HEK293 (cell line): ENCODE measurements around the gene CRTAP.

Source experiments
- CTCF ChIA-PET: fragments of 350-600 bp; formaldehyde crosslinking; extraction: SDS; loops from one replicate; lab custom pipeline; 2021; ENCODE audit warnings: antibody characterized with exemption; lab: Yijun Ruan, JAX
- POLR2A ChIA-PET: fragments of 300-600 bp; formaldehyde crosslinking; extraction: SDS; loops from one replicate; lab custom pipeline; 2020; ENCODE audit warnings: antibody characterized with exemption, inconsistent platforms; lab: Yijun Ruan, JAX
- H3K27ac ChIP-seq: fragments of 200-500 bp; sonication (Bioruptor generic); 2 replicates; pipeline ENCODE4 v1.5.1; 2014; ENCODE audit warnings: low read depth, low read length, control low read depth, inconsistent platforms; ENCODE audit errors: extremely low read depth
- H3K36me3 ChIP-seq, 2 experiments: fragments of 200-500 bp in 1 of 2; sonication (Bioruptor generic) in 1 of 2; 1 replicate in 1 of 2; 2 replicates in 1 of 2; pipeline ENCODE4 v1.5.1; 2014 to 2017; ENCODE audit warnings: inconsistent platforms in 2 of 2, low read length in 2 of 2; ENCODE audit not compliant: control insufficient read depth in 2 of 2, insufficient read depth in 1 of 2
- H3K4me1 ChIP-seq: fragments of 200-500 bp; sonication (Bioruptor generic); 2 replicates; pipeline ENCODE4 v1.5.1; 2014; ENCODE audit warnings: mild to moderate bottlenecking, low read length, inconsistent platforms; ENCODE audit not compliant: control insufficient read depth, insufficient read depth
- H3K4me3 ChIP-seq: 2 replicates; pipeline ENCODE4 v1.5.1; 2011; ENCODE audit warnings: low read depth, mild to moderate bottlenecking, control low read depth, low read length, moderate library complexity
- H3K9me3 ChIP-seq: fragments of 200-500 bp; sonication (Bioruptor generic); 2 replicates; pipeline ENCODE4 v1.5.1; 2014; ENCODE audit warnings: low read depth, low read length, inconsistent platforms; ENCODE audit not compliant: control insufficient read depth, insufficient read depth
- BCL11A ChIP-seq: fragments of 450-650 bp; formaldehyde crosslinking; IDR thresholded peaks from 2 replicates; pipeline ENCODE4 v1.5.1; 2016; ENCODE audit warnings: low read depth, missing biosample characterization, missing genetic modification characterization
- TRIM28 ChIP-seq: IDR thresholded peaks from 2 replicates; pipeline ENCODE4 v1.6.1; 2011; ENCODE audit warnings: low read length, control low read depth, borderline replicate concordance
- ZBTB1 ChIP-seq: fragments of 450-650 bp; formaldehyde crosslinking; IDR thresholded peaks from 2 replicates; pipeline ENCODE4 v1.5.1; 2016; ENCODE audit warnings: missing biosample characterization, missing genetic modification characterization
- ZBTB20 ChIP-seq: fragments of 450-650 bp; formaldehyde crosslinking; IDR thresholded peaks from 2 replicates; pipeline ENCODE4 v1.5.1; 2016; ENCODE audit warnings: missing biosample characterization, missing genetic modification characterization
- ZBTB21 ChIP-seq: fragments of 450-650 bp; formaldehyde crosslinking; IDR thresholded peaks from 2 replicates; pipeline ENCODE4 v1.5.1; 2017; ENCODE audit warnings: missing biosample characterization, missing genetic modification characterization
- ZNF121 ChIP-seq: fragments of 450-650 bp; formaldehyde crosslinking; IDR thresholded peaks from 2 replicates; pipeline ENCODE4 v1.5.1; 2016; ENCODE audit warnings: missing biosample characterization, missing genetic modification characterization
- ZNF302 ChIP-seq: fragments of 450-650 bp; formaldehyde crosslinking; IDR thresholded peaks from 2 replicates; pipeline ENCODE4 v1.5.1; 2016; ENCODE audit warnings: missing biosample characterization, missing genetic modification characterization, low read depth
- ZNF37A ChIP-seq: fragments of 450-650 bp; IDR thresholded peaks from 2 replicates; pipeline ENCODE4 v1.5.1; 2018; ENCODE audit warnings: missing biosample characterization, missing genetic modification characterization
- ZNF521 ChIP-seq: fragments of 450-650 bp; formaldehyde crosslinking; IDR thresholded peaks from 2 replicates; pipeline ENCODE4 v1.5.1; 2017; ENCODE audit warnings: missing biosample characterization, mild to moderate bottlenecking, missing genetic modification characterization
- ZNF530 ChIP-seq: fragments of 450-650 bp; formaldehyde crosslinking; IDR thresholded peaks from 2 replicates; pipeline ENCODE4 v1.5.1; 2016; ENCODE audit warnings: low read depth, missing biosample characterization, missing genetic modification characterization
- ZNF558 ChIP-seq: fragments of 450-650 bp; formaldehyde crosslinking; IDR thresholded peaks from 2 replicates; pipeline ENCODE4 v1.5.1; 2016; ENCODE audit warnings: missing biosample characterization, missing genetic modification characterization
- ZNF624 ChIP-seq: fragments of 450-650 bp; formaldehyde crosslinking; IDR thresholded peaks from 2 replicates; pipeline ENCODE4 v1.5.1; 2017; ENCODE audit warnings: missing biosample characterization, missing genetic modification characterization
- ZNF777 ChIP-seq: fragments of 450-650 bp; formaldehyde crosslinking; IDR thresholded peaks from 2 replicates; pipeline ENCODE4 v1.5.1; 2017; ENCODE audit warnings: missing biosample characterization, missing genetic modification characterization, borderline replicate concordance
- TF ChIP-seq, protein P1 (sequence below): fragments of 450-650 bp; formaldehyde crosslinking; IDR thresholded peaks from 2 replicates; pipeline ENCODE4; 2016; ENCODE audit warnings: missing biosample characterization, missing genetic modification characterization
- TF ChIP-seq, protein P2 (sequence below): fragments of 450-650 bp; formaldehyde crosslinking; IDR thresholded peaks from 2 replicates; pipeline ENCODE4 v1.5.1; 2017; ENCODE audit warnings: missing biosample characterization, missing genetic modification characterization
- TF ChIP-seq, protein P3 (sequence below): fragments of 450-650 bp; formaldehyde crosslinking; IDR thresholded peaks from 2 replicates; pipeline ENCODE4 v1.5.1; 2016; ENCODE audit warnings: missing biosample characterization, missing genetic modification characterization, borderline replicate concordance
- TF ChIP-seq, protein P4 (sequence below): fragments of 450-650 bp; formaldehyde crosslinking; IDR thresholded peaks from 2 replicates; pipeline ENCODE4 v1.5.1; 2016; ENCODE audit warnings: missing biosample characterization, missing genetic modification characterization
- TF ChIP-seq, protein P5 (sequence below): fragments of 450-650 bp; formaldehyde crosslinking; IDR thresholded peaks from 2 replicates; pipeline ENCODE4 v1.5.1; 2016; ENCODE audit warnings: missing biosample characterization, missing genetic modification characterization
- TF ChIP-seq, protein P6 (sequence below): fragments of 450-650 bp; formaldehyde crosslinking; IDR thresholded peaks from 2 replicates; pipeline ENCODE4 v1.5.1; 2016; ENCODE audit warnings: missing biosample characterization, missing genetic modification characterization

The CRTAP gene

DNA sequence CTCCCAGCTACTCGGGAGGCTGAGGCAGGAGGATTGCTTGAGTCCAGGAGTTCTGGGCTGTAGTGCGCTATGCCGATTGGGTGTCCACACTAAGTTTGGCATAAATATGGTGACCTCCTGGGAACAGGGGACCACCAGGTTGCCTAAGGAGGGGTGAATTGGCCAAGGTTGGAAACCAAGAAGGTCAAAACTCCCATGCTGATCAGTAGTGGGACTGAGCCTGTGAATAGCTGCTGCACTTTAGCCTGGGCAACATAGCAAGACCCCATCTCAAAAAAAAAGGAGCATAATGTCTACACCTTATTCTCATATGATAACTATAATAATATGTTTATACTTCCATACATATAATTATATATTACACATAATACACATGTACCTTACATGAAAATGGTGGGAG lies 10.8 kb upstream of the CRTAP start:
- H3K4me1 ChIP-seq = no peaks in the 10 kb centered on the region
- H3K27ac ChIP-seq = no peak overlapping the region
- ChIA-PET POLR2A (no interaction called here), CTCF (no interaction called here)
- no peaks in the 10 kb centered on the region for H3K36me3 ChIP-seq
- no peaks in the 10 kb centered on the region for H3K9me3 ChIP-seq
- TF ChIP-seq TRIM28 = no peak
- peak; percentile 63; the same call in 1 of the 2 replicates for TF ChIP-seq ZNF121 (tag by site-specific recombination)
- H3K4me3 ChIP-seq = no peak overlapping the region

DNA sequence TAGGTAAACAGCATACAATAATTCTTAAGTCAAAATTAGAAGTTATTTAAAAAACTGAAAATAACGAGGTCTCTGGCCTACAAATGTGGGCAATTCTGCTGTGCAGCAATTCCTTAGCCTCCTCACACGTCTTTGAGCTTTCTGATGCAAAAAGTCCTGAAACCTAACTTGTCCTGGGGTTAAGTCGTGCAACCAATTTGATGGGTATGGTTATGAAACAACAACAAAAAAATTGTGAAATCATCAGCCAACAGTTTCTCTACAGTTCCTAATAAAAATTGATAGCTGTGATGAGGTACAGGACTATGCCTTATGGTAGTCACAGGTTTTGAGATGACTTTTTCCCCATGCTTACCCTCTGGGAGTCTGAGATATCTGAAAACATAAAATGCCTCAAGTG lies 10.3 kb upstream of the CRTAP start:
- H3K4me1 ChIP-seq = no peaks in the 10 kb centered on the region
- no peaks in the 10 kb centered on the region for H3K36me3 ChIP-seq
- TF ChIP-seq, protein P1, sequence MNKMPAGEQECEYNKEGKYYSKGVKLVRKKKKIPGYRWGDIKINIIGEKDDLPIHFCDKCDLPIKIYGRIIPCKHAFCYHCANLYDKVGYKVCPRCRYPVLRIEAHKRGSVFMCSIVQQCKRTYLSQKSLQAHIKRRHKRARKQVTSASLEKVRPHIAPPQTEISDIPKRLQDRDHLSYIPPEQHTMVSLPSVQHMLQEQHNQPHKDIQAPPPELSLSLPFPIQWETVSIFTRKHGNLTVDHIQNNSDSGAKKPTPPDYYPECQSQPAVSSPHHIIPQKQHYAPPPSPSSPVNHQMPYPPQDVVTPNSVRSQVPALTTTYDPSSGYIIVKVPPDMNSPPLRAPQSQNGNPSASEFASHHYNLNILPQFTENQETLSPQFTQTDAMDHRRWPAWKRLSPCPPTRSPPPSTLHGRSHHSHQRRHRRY (tag by site-specific recombination) = no peak
- no peak for TF ChIP-seq ZBTB20 (tag by site-specific recombination)
- TF ChIP-seq, protein P2, sequence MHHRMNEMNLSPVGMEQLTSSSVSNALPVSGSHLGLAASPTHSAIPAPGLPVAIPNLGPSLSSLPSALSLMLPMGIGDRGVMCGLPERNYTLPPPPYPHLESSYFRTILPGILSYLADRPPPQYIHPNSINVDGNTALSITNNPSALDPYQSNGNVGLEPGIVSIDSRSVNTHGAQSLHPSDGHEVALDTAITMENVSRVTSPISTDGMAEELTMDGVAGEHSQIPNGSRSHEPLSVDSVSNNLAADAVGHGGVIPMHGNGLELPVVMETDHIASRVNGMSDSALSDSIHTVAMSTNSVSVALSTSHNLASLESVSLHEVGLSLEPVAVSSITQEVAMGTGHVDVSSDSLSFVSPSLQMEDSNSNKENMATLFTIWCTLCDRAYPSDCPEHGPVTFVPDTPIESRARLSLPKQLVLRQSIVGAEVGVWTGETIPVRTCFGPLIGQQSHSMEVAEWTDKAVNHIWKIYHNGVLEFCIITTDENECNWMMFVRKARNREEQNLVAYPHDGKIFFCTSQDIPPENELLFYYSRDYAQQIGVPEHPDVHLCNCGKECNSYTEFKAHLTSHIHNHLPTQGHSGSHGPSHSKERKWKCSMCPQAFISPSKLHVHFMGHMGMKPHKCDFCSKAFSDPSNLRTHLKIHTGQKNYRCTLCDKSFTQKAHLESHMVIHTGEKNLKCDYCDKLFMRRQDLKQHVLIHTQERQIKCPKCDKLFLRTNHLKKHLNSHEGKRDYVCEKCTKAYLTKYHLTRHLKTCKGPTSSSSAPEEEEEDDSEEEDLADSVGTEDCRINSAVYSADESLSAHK = no peak
- no peak for TF ChIP-seq ZNF521 (tag by site-specific recombination)
- no peak for TF ChIP-seq ZNF558 (tag by site-specific recombination)
- no peak for TF ChIP-seq ZBTB1 (tag by site-specific recombination)
- TF ChIP-seq ZNF624 = no peak
- TF ChIP-seq, protein P3, sequence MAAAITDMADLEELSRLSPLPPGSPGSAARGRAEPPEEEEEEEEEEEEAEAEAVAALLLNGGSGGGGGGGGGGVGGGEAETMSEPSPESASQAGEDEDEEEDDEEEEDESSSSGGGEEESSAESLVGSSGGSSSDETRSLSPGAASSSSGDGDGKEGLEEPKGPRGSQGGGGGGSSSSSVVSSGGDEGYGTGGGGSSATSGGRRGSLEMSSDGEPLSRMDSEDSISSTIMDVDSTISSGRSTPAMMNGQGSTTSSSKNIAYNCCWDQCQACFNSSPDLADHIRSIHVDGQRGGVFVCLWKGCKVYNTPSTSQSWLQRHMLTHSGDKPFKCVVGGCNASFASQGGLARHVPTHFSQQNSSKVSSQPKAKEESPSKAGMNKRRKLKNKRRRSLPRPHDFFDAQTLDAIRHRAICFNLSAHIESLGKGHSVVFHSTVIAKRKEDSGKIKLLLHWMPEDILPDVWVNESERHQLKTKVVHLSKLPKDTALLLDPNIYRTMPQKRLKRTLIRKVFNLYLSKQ (tag by site-specific recombination) = no peak
- TF ChIP-seq ZNF121 (tag by site-specific recombination) = no peak
- no peak for TF ChIP-seq ZNF37A (tag by site-specific recombination)
- TF ChIP-seq, protein P4, sequence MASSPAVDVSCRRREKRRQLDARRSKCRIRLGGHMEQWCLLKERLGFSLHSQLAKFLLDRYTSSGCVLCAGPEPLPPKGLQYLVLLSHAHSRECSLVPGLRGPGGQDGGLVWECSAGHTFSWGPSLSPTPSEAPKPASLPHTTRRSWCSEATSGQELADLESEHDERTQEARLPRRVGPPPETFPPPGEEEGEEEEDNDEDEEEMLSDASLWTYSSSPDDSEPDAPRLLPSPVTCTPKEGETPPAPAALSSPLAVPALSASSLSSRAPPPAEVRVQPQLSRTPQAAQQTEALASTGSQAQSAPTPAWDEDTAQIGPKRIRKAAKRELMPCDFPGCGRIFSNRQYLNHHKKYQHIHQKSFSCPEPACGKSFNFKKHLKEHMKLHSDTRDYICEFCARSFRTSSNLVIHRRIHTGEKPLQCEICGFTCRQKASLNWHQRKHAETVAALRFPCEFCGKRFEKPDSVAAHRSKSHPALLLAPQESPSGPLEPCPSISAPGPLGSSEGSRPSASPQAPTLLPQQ = no peak
- no peak for TF ChIP-seq ZNF302 (tag by site-specific recombination)
- TF ChIP-seq ZBTB21 = no peak
- no peak for TF ChIP-seq ZNF777 (tag by site-specific recombination)
- TF ChIP-seq, protein P5, sequence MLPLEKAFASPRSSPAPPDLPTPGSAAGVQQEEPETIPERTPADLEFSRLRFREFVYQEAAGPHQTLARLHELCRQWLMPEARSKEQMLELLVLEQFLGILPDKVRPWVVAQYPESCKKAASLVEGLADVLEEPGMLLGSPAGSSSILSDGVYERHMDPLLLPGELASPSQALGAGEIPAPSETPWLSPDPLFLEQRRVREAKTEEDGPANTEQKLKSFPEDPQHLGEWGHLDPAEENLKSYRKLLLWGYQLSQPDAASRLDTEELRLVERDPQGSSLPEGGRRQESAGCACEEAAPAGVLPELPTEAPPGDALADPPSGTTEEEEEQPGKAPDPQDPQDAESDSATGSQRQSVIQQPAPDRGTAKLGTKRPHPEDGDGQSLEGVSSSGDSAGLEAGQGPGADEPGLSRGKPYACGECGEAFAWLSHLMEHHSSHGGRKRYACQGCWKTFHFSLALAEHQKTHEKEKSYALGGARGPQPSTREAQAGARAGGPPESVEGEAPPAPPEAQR (tag by site-specific recombination) = no peak
- no peak for TF ChIP-seq BCL11A
- TF ChIP-seq, protein P6, sequence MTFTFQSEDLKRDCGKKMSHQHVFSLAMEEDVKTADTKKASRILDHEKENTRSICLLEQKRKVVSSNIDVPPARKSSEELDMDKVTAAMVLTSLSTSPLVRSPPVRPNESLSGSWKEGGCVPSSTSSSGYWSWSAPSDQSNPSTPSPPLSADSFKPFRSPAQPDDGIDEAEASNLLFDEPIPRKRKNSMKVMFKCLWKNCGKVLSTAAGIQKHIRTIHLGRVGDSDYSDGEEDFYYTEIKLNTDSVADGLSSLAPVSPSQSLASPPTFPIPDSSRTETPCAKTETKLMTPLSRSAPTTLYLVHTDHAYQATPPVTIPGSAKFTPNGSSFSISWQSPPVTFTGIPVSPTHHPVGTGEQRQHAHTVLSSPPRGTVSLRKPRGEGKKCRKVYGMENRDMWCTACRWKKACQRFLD (tag by site-specific recombination) = no peak
- TF ChIP-seq ZNF530 (tag by site-specific recombination) = no peak
- H3K4me3 ChIP-seq = no peak overlapping the region
- no peak overlapping the region for H3K27ac ChIP-seq
- H3K9me3 ChIP-seq = no peaks in the 10 kb centered on the region
- CTCF ChIA-PET = no interaction called here
- POLR2A ChIA-PET = no interaction called here
